Trophoblast cell (in vitro differentiated cells and primary cell): ENCODE measurements around the gene KDM4C.

ENCODE experiments used
- DNase-seq, 2 donors: peaks; one replicate each; pipeline ENCODE4 v3.0.0-alpha.2; 2016
- H2AFZ ChIP-seq: 2 replicates; pipeline ENCODE4 v1.6.1; 2013; ENCODE audit warnings: low read length, moderate library complexity, mild to moderate bottlenecking; ENCODE audit not compliant: insufficient read depth, poor library complexity
- H2AK5ac ChIP-seq: 2 replicates; pipeline ENCODE4 v1.6.1; 2013; ENCODE audit warnings: mild to moderate bottlenecking, low read length
- H2BK120ac ChIP-seq: 2 replicates; pipeline ENCODE4 v1.6.1; 2013; ENCODE audit warnings: low read length, mild to moderate bottlenecking, moderate library complexity; ENCODE audit not compliant: insufficient read depth, poor library complexity
- H2BK12ac ChIP-seq: 2 replicates; pipeline ENCODE4 v1.6.1; 2013; ENCODE audit warnings: mild to moderate bottlenecking, low read length, moderate library complexity
- H2BK5ac ChIP-seq: 2 replicates; pipeline ENCODE4 v1.6.1; 2013; ENCODE audit warnings: low read length, low read depth, moderate library complexity, mild to moderate bottlenecking; ENCODE audit not compliant: poor library complexity
- H3K14ac ChIP-seq: 2 replicates; pipeline ENCODE4 v1.6.1; 2013; ENCODE audit warnings: mild to moderate bottlenecking, low read length
- H3K18ac ChIP-seq: 2 replicates; pipeline ENCODE4 v1.6.1; 2013; ENCODE audit warnings: mild to moderate bottlenecking, low read length
- H3K23ac ChIP-seq: 2 replicates; pipeline ENCODE4 v1.6.1; 2013; ENCODE audit warnings: low read length
- H3K27ac ChIP-seq: 2 replicates; pipeline ENCODE4 v1.5.1; 2013; ENCODE audit warnings: low read depth, mild to moderate bottlenecking, inconsistent platforms, low read length, moderate library complexity
- H3K27me3 ChIP-seq: 2 replicates; pipeline ENCODE4 v1.6.1; 2013; ENCODE audit warnings: inconsistent platforms, mild to moderate bottlenecking, low read length, moderate library complexity; ENCODE audit not compliant: insufficient read depth
- H3K36me3 ChIP-seq, 2 experiments: 1 replicate in 1 of 2; 2 replicates in 1 of 2; pipeline ENCODE4 v1.6.1; 2013; ENCODE audit warnings: low read length in 2 of 2, mild to moderate bottlenecking in 2 of 2, moderate library complexity in 1 of 2; ENCODE audit not compliant: insufficient read depth in 2 of 2, control insufficient read depth in 1 of 2
- H3K4ac ChIP-seq: 2 replicates; pipeline ENCODE4 v1.6.1; 2013; ENCODE audit warnings: low read depth, mild to moderate bottlenecking, low read length, moderate library complexity
- H3K4me1 ChIP-seq, 2 experiments: 1 replicate in 1 of 2; 2 replicates in 1 of 2; pipeline ENCODE4 v1.6.1; 2013; ENCODE audit warnings: low read length in 2 of 2, mild to moderate bottlenecking in 2 of 2, moderate library complexity in 1 of 2; ENCODE audit not compliant: insufficient read depth in 2 of 2, control insufficient read depth in 1 of 2
- H3K4me2 ChIP-seq: 2 replicates; pipeline ENCODE4 v1.6.1; 2013; ENCODE audit warnings: inconsistent platforms, mild to moderate bottlenecking, low read length, moderate library complexity
- H3K4me3 ChIP-seq: 2 replicates; pipeline ENCODE4 v1.5.1; 2013; ENCODE audit warnings: mild to moderate bottlenecking, low read depth, low read length, inconsistent platforms
- H3K79me1 ChIP-seq: one replicate; pipeline ENCODE4 v1.6.1; 2013; ENCODE audit warnings: low read length
- H3K79me2 ChIP-seq: 2 replicates; pipeline ENCODE4 v1.6.1; 2013; ENCODE audit warnings: low read length, mild to moderate bottlenecking; ENCODE audit not compliant: control insufficient read depth, insufficient read depth, poor library complexity
- H3K9ac ChIP-seq: 2 replicates; pipeline ENCODE4 v1.6.1; 2013; ENCODE audit warnings: mild to moderate bottlenecking, low read length
- H3K9me3 ChIP-seq: 2 replicates; pipeline ENCODE4 v1.6.1; 2013; ENCODE audit warnings: low read depth, mild to moderate bottlenecking, control low read depth, inconsistent platforms, low read length; ENCODE audit not compliant: insufficient read depth
- H4K12ac ChIP-seq: 2 replicates; pipeline ENCODE4 v1.6.1; 2013; ENCODE audit warnings: low read depth, mild to moderate bottlenecking, low read length, moderate library complexity
- H4K8ac ChIP-seq: 2 replicates; pipeline ENCODE4 v1.6.1; 2013; ENCODE audit warnings: low read depth, mild to moderate bottlenecking, low read length, moderate library complexity
- H4K91ac ChIP-seq: one replicate; pipeline ENCODE4 v1.6.1; 2013; ENCODE audit warnings: low read depth, mild to moderate bottlenecking, low read length, moderate library complexity
- WGBS: extraction: QIAGEN DNeasy Blood & Tissue Kit; methylation state at CpG from one replicate; pipeline ENCODE4 v1.1.7; 2013; ENCODE audit warnings: missing lambda C conversion rate; ENCODE audit not compliant: insufficient read length, insufficient coverage; ENCODE audit errors: extremely low coverage; 5-methylcytosine and 5-hydroxymethylcytosine counted together

KDM4C gene

DNA sequence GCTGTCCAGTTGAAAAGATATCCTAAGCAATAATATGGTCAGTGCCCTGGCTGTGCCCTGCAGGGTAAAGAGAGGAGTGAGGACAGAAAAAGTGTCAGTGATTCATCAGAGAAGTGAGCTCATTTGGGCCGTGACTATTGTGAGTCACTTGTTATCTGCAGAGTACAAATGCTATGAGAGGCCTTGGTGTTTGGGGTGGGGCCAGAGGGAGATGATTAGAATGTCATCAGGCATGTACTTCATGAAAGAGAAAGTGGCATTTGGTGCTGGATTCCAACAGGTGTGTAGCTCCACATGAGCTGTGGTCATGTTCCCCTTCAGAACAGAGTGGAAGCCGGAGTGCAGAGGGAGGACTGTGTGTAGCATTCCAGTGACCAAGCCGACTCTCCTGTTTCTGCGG is 174.1 kb downstream of the KDM4C start:
- no peak overlapping the region for H3K9ac ChIP-seq
- H3K4me2 ChIP-seq, result no peak overlapping the region
- no peaks in the 10 kb centered on the region for H3K79me1 ChIP-seq
- H3K4me3 ChIP-seq, result no peak overlapping the region
- H3K14ac ChIP-seq, result no peak overlapping the region
- no CpG with 5 or more reads among the region's 4 CpGs for WGBS
- H3K18ac ChIP-seq, result peak overlapping the region; percentile 30
- H3K23ac ChIP-seq, result no peak overlapping the region
- H3K27me3 ChIP-seq, result no peaks in the 10 kb centered on the region
- no peak overlapping the region for H3K4ac ChIP-seq
- H2BK12ac ChIP-seq, result no peak overlapping the region
- H2BK5ac ChIP-seq, result no peak overlapping the region
- H3K79me2 ChIP-seq, result peaks cover 2% of the 10 kb centered on the region
- no peak overlapping the region for H2AK5ac ChIP-seq
- H3K36me3 ChIP-seq, result no peaks in the 10 kb centered on the region
- no peak overlapping the region for H3K27ac ChIP-seq
- H2BK120ac ChIP-seq, result no peak overlapping the region
- no peak overlapping the region for H4K91ac ChIP-seq
- peaks cover 2 to 3% of the 10 kb centered on the region in 2 experiments for H3K4me1 ChIP-seq
- peak; percentile 85 to 86 for DNase-seq
- no peak overlapping the region for H4K8ac ChIP-seq
- no peaks in the 10 kb centered on the region for H3K9me3 ChIP-seq
- no peak overlapping the region for H2AFZ ChIP-seq
- H4K12ac ChIP-seq, result no peak overlapping the region

DNA sequence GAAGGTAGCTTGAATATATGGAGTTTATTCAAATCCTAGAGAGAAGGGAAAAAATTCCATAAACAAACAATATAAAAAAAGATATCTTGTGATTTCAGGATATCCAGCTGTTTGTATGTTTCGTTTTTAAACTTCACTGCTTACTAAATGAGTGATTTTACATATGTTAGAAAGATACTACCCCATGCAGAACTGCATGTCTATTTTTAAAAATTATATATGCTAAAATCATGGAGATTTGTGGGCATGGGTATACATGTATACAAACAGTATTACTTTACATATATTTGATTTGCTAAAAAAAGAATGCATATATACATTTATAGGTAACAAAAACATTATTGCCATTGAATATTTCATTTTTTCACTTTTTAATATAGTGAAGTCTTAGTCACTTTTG is 178.3 kb downstream of the KDM4C start:
- Histone ChIP-seq H2BK120ac (no peak overlapping the region), H2BK12ac (no peak overlapping the region), H3K36me3 (no peaks in the 10 kb centered on the region), H3K27me3 (no peaks in the 10 kb centered on the region), H4K8ac (no peak overlapping the region), H2AFZ (no peak overlapping the region), H3K79me1 (no peaks in the 10 kb centered on the region), H3K27ac (no peak overlapping the region), H3K23ac (no peak overlapping the region), H3K18ac (no peak overlapping the region), H3K9me3 (no peaks in the 10 kb centered on the region), H3K4me1 (peaks cover 0 to 4% of the 10 kb centered on the region in 2 experiments), H4K91ac (no peak overlapping the region), H3K9ac (no peak overlapping the region), H3K4ac (no peak overlapping the region), H3K4me2 (no peak overlapping the region), H4K12ac (no peak overlapping the region), H3K14ac (no peak overlapping the region), H3K79me2 (no peaks in the 10 kb centered on the region), H2AK5ac (no peak overlapping the region), H3K4me3 (no peak overlapping the region), H2BK5ac (no peak overlapping the region)
- no CpG with 5 or more reads among the region's 1 CpG for WGBS
- no peak for DNase-seq

DNA sequence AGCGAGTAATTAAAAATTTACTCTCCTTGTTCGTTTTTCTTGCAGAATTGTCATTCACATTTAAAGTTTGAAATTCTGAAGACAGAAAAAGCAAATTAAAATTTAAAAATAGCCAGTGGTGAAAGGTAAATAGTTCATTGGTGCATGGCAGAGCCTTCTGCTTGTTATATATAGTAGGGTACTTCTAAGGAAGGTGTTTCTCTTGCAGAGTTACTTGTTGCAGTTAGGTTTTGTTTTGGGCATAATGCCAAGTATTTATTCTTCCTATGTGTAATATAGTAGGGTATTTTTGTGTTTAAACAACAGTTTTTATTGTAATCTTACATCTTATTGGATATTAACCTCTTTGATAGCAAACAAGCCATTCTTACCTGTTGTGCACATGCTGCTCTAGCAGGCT is 179.4 kb downstream of the KDM4C start:
- Histone ChIP-seq H2BK120ac (no peak overlapping the region), H3K9ac (no peak overlapping the region), H3K23ac (no peak overlapping the region), H3K36me3 (no peaks in the 10 kb centered on the region), H2BK5ac (no peak overlapping the region), H2AFZ (no peak overlapping the region), H3K4me2 (no peak overlapping the region), H2AK5ac (no peak overlapping the region), H4K12ac (no peak overlapping the region), H3K4ac (no peak overlapping the region), H3K14ac (no peak overlapping the region), H3K79me1 (no peaks in the 10 kb centered on the region), H3K9me3 (no peaks in the 10 kb centered on the region), H3K79me2 (no peaks in the 10 kb centered on the region), H3K18ac (no peak overlapping the region), H2BK12ac (no peak overlapping the region), H3K4me3 (no peak overlapping the region), H3K27ac (no peak overlapping the region), H4K91ac (no peak overlapping the region), H3K4me1 (peaks cover 0 to 4% of the 10 kb centered on the region in 2 experiments), H4K8ac (no peak overlapping the region), H3K27me3 (no peaks in the 10 kb centered on the region)
- no peak for DNase-seq
- WGBS, result no CpG with 5 or more reads among the region's 2 CpGs

DNA sequence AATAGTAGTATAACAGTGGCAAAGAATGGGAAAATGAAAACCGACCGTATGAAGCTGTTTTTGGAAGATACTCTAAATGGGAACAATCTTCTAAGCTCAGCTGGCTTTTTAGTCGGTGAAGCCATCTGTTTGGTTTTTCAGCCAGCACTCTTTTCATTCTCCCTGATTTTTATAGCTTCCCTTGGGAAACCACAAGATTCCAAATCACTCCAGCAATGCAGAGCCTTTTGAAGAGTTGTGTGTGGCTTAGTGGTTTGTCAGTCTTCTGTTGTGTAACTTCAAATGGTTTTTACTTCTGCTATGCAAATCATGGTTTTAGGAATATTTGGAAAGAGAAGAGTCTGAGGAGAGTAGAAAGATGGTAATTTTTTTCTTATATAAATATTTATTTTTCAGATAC is 180.7 kb downstream of the KDM4C start:
- no peaks in the 10 kb centered on the region for H3K79me2 ChIP-seq
- no peak overlapping the region for H3K4ac ChIP-seq
- no peak overlapping the region for H2BK120ac ChIP-seq
- no peaks in the 10 kb centered on the region for H3K27me3 ChIP-seq
- no peaks in the 10 kb centered on the region for H3K79me1 ChIP-seq
- no peaks in the 10 kb centered on the region for H3K36me3 ChIP-seq
- H3K9ac ChIP-seq, result no peak overlapping the region
- H3K18ac ChIP-seq, result no peak overlapping the region
- no peak overlapping the region for H3K14ac ChIP-seq
- H2AK5ac ChIP-seq, result no peak overlapping the region
- no peaks in the 10 kb centered on the region for H3K9me3 ChIP-seq
- DNase-seq, result peak; percentile 64 to 84
- H2BK5ac ChIP-seq, result no peak overlapping the region
- WGBS, result no CpG with 5 or more reads among the region's 3 CpGs
- peaks cover 0 to 4% of the 10 kb centered on the region in 2 experiments for H3K4me1 ChIP-seq
- H2AFZ ChIP-seq, result no peak overlapping the region
- H2BK12ac ChIP-seq, result no peak overlapping the region
- H3K23ac ChIP-seq, result no peak overlapping the region
- H4K91ac ChIP-seq, result no peak overlapping the region
- no peak overlapping the region for H3K4me3 ChIP-seq
- no peak overlapping the region for H4K12ac ChIP-seq
- peak overlapping the region; percentile 40 for H3K27ac ChIP-seq
- no peak overlapping the region for H3K4me2 ChIP-seq
- no peak overlapping the region for H4K8ac ChIP-seq
